Measurements from ENCODE around the gene ARTN. TPM values are rescaled to one million over a fixed set of nuclear protein-coding genes. Genes with fewer than 3 reads are reported as not detected.

The ARTN gene
- total RNA-seq, 1 donor from 2014 or later: not detected

GRCh38 chr1:43921022-43921421, 12.6 kb upstream of the ARTN start:
- H3K9ac ChIP-seq (ENCODE audit: low read depth in 1 of 3, low read length in 3 of 3): no peak overlapping the region
- peaks cover 14 to 20% (median 16%) of the 10 kb centered on the region in 3 donors for H3K36me3 ChIP-seq (ENCODE audit: control insufficient read depth in 3 of 3, insufficient read depth in 3 of 3, low read length in 3 of 3)
- no peak overlapping the region for H3K4me3 ChIP-seq (ENCODE audit: low read length in 3 of 3)
- H3K27me3 ChIP-seq (ENCODE audit: control insufficient read depth in 3 of 3, insufficient read depth in 3 of 3, low read length in 3 of 3): no peaks in the 10 kb centered on the region
- H3K27ac ChIP-seq (ENCODE audit: low read depth, low read length): no peak overlapping the region
- H3K9me3 ChIP-seq (ENCODE audit: control insufficient read depth in 3 of 3, low read length in 3 of 3): no peaks in the 10 kb centered on the region
- H3K4me1 ChIP-seq (ENCODE audit: control insufficient read depth in 3 of 3, insufficient read depth in 3 of 3, low read length in 3 of 3): no peaks in the 10 kb centered on the region

GRCh38 chr1:43924516-43924915, 9.1 kb upstream of the ARTN start:
- H3K9me3 ChIP-seq (ENCODE audit: control insufficient read depth in 3 of 3, low read length in 3 of 3): no peaks in the 10 kb centered on the region
- H3K9ac ChIP-seq (ENCODE audit: low read depth in 1 of 3, low read length in 3 of 3): no peak overlapping the region
- H3K4me3 ChIP-seq (ENCODE audit: low read length in 3 of 3): no peak overlapping the region
- peaks cover 14 to 25% (median 16%) of the 10 kb centered on the region in 3 donors for H3K36me3 ChIP-seq (ENCODE audit: control insufficient read depth in 3 of 3, insufficient read depth in 3 of 3, low read length in 3 of 3)
- no peaks in the 10 kb centered on the region for H3K4me1 ChIP-seq (ENCODE audit: control insufficient read depth in 3 of 3, insufficient read depth in 3 of 3, low read length in 3 of 3)
- no peak overlapping the region for H3K27ac ChIP-seq (ENCODE audit: low read depth, low read length)
- H3K27me3 ChIP-seq (ENCODE audit: control insufficient read depth in 3 of 3, insufficient read depth in 3 of 3, low read length in 3 of 3): no peaks in the 10 kb centered on the region

- Histone ChIP-seq H3K4me1 (ENCODE audit: control insufficient read depth in 3 of 3, insufficient read depth in 3 of 3, low read length in 3 of 3) (no peaks in the 10 kb centered on the region), H3K9ac (ENCODE audit: low read depth in 1 of 3, low read length in 3 of 3) (no peak overlapping the region), H3K9me3 (ENCODE audit: control insufficient read depth in 3 of 3, low read length in 3 of 3) (no peaks in the 10 kb centered on the region), H3K27me3 (ENCODE audit: control insufficient read depth in 3 of 3, insufficient read depth in 3 of 3, low read length in 3 of 3) (no peaks in the 10 kb centered on the region), H3K27ac (ENCODE audit: low read depth, low read length) (no peak overlapping the region), H3K36me3 (ENCODE audit: control insufficient read depth in 3 of 3, insufficient read depth in 3 of 3, low read length in 3 of 3) (peaks cover 18 to 31% (median 19%) of the 10 kb centered on the region in 3 donors), H3K4me3 (ENCODE audit: low read length in 3 of 3) (no peak overlapping the region)
These were observed 7.8 kb upstream of the ARTN start for GRCh38 chr1:43925846-43926245.

- H3K4me1 ChIP-seq (ENCODE audit: control insufficient read depth in 3 of 3, insufficient read depth in 3 of 3, low read length in 3 of 3): peaks cover 16 to 25% (median 24%) of the 10 kb centered on the region in 3 donors
- no peak overlapping the region for H3K4me3 ChIP-seq (ENCODE audit: low read length in 3 of 3)
- H3K9ac ChIP-seq (ENCODE audit: low read depth in 1 of 3, low read length in 3 of 3): no peak overlapping the region
- no peak overlapping the region for H3K27ac ChIP-seq (ENCODE audit: low read depth, low read length)
- H3K9me3 ChIP-seq (ENCODE audit: control insufficient read depth in 3 of 3, low read length in 3 of 3): no peaks in the 10 kb centered on the region
- peaks cover 0 to 3% (median 1%) of the 10 kb centered on the region in 3 donors for H3K27me3 ChIP-seq (ENCODE audit: control insufficient read depth in 3 of 3, insufficient read depth in 3 of 3, low read length in 3 of 3)
- peaks cover 8 to 20% (median 11%) of the 10 kb centered on the region in 3 donors for H3K36me3 ChIP-seq (ENCODE audit: control insufficient read depth in 3 of 3, insufficient read depth in 3 of 3, low read length in 3 of 3)
These were observed 3.2 kb upstream of the ARTN start for GRCh38 chr1:43930168-43930948.

GRCh38 chr1:43930949-43931275, 2.7 kb upstream of the ARTN start:
- Histone ChIP-seq H3K27me3 (ENCODE audit: control insufficient read depth in 3 of 3, insufficient read depth in 3 of 3, low read length in 3 of 3) (peaks cover 0 to 8% (median 7%) of the 10 kb centered on the region in 3 donors), H3K27ac (ENCODE audit: low read depth, low read length) (no peak overlapping the region), H3K4me3 (ENCODE audit: low read length in 3 of 3) (no peak overlapping the region), H3K4me1 (ENCODE audit: control insufficient read depth in 3 of 3, insufficient read depth in 3 of 3, low read length in 3 of 3) (peaks cover 16 to 30% (median 30%) of the 10 kb centered on the region in 3 donors), H3K36me3 (ENCODE audit: control insufficient read depth in 3 of 3, insufficient read depth in 3 of 3, low read length in 3 of 3) (peaks cover 3 to 15% (median 5%) of the 10 kb centered on the region in 3 donors), H3K9ac (ENCODE audit: low read depth in 1 of 3, low read length in 3 of 3) (no peak overlapping the region), H3K9me3 (ENCODE audit: control insufficient read depth in 3 of 3, low read length in 3 of 3) (no peaks in the 10 kb centered on the region)

- no peak overlapping the region for H3K27ac ChIP-seq (ENCODE audit: low read depth, low read length)
- H3K4me1 ChIP-seq (ENCODE audit: control insufficient read depth in 3 of 3, insufficient read depth in 3 of 3, low read length in 3 of 3): peaks cover 16 to 36% (median 33%) of the 10 kb centered on the region in 3 donors
These were observed 1.6 kb upstream of the ARTN start for GRCh38 chr1:43931711-43932660.

GRCh38 chr1:43932786-43933385, 715 bp upstream of the ARTN start:
- Histone ChIP-seq H3K4me1 (ENCODE audit: control insufficient read depth in 3 of 3, insufficient read depth in 3 of 3, low read length in 3 of 3) (peaks cover 16 to 36% (median 33%) of the 10 kb centered on the region in 3 donors), H3K36me3 (ENCODE audit: control insufficient read depth in 3 of 3, insufficient read depth in 3 of 3, low read length in 3 of 3) (peaks cover 3 to 10% (median 5%) of the 10 kb centered on the region in 3 donors), H3K27me3 (ENCODE audit: control insufficient read depth in 3 of 3, insufficient read depth in 3 of 3, low read length in 3 of 3) (peaks cover 0 to 9% (median 7%) of the 10 kb centered on the region in 3 donors), H3K27ac (ENCODE audit: low read depth, low read length) (no peak overlapping the region), H3K4me3 (ENCODE audit: low read length in 3 of 3) (peak overlapping the region; percentile 15 to 58 (median 30)), H3K9me3 (ENCODE audit: control insufficient read depth in 3 of 3, low read length in 3 of 3) (no peaks in the 10 kb centered on the region), H3K9ac (ENCODE audit: low read depth in 1 of 3, low read length in 3 of 3) (peak overlapping the region in 2 of 3 donors; percentile 20 to 66)

More at GRCh38 chr1:43931711-43932660, 1.6 kb upstream of the ARTN start:
- Histone ChIP-seq H3K36me3 (ENCODE audit: control insufficient read depth in 3 of 3, insufficient read depth in 3 of 3, low read length in 3 of 3) (peaks cover 3 to 10% (median 5%) of the 10 kb centered on the region in 3 donors), H3K9ac (ENCODE audit: low read depth in 1 of 3, low read length in 3 of 3) (no peak overlapping the region), H3K9me3 (ENCODE audit: control insufficient read depth in 3 of 3, low read length in 3 of 3) (no peaks in the 10 kb centered on the region), H3K27me3 (ENCODE audit: control insufficient read depth in 3 of 3, insufficient read depth in 3 of 3, low read length in 3 of 3) (peaks cover 0 to 9% (median 7%) of the 10 kb centered on the region in 3 donors), H3K4me3 (ENCODE audit: low read length in 3 of 3) (no peak overlapping the region)

GRCh38 chr1:43934101-43934985, 742 bp downstream of the ARTN start:
- H3K9me3 ChIP-seq (ENCODE audit: control insufficient read depth in 3 of 3, low read length in 3 of 3): no peaks in the 10 kb centered on the region
- H3K4me3 ChIP-seq (ENCODE audit: low read length in 3 of 3): peak overlapping the region; percentile 15 to 65 (median 23)
- H3K27ac ChIP-seq (ENCODE audit: low read depth, low read length): no peak overlapping the region
- peak overlapping the region in 2 of 3 donors; percentile 30 to 66 for H3K9ac ChIP-seq (ENCODE audit: low read depth in 1 of 3, low read length in 3 of 3)
- peaks cover 27 to 45% (median 43%) of the 10 kb centered on the region in 3 donors for H3K4me1 ChIP-seq (ENCODE audit: control insufficient read depth in 3 of 3, insufficient read depth in 3 of 3, low read length in 3 of 3)
- peaks cover 3 to 10% (median 5%) of the 10 kb centered on the region in 3 donors for H3K36me3 ChIP-seq (ENCODE audit: control insufficient read depth in 3 of 3, insufficient read depth in 3 of 3, low read length in 3 of 3)
- H3K27me3 ChIP-seq (ENCODE audit: control insufficient read depth in 3 of 3, insufficient read depth in 3 of 3, low read length in 3 of 3): peaks cover 0 to 9% (median 7%) of the 10 kb centered on the region in 3 donors

GRCh38 chr1:43934986-43935324, 1.4 kb downstream of the ARTN start:
- Histone ChIP-seq H3K27ac (ENCODE audit: low read depth, low read length) (no peak overlapping the region), H3K27me3 (ENCODE audit: control insufficient read depth in 3 of 3, insufficient read depth in 3 of 3, low read length in 3 of 3) (peaks cover 0 to 9% (median 7%) of the 10 kb centered on the region in 3 donors), H3K4me1 (ENCODE audit: control insufficient read depth in 3 of 3, insufficient read depth in 3 of 3, low read length in 3 of 3) (peaks cover 28 to 49% (median 45%) of the 10 kb centered on the region in 3 donors), H3K4me3 (ENCODE audit: low read length in 3 of 3) (no peak overlapping the region), H3K9ac (ENCODE audit: low read depth in 1 of 3, low read length in 3 of 3) (no peak overlapping the region), H3K9me3 (ENCODE audit: control insufficient read depth in 3 of 3, low read length in 3 of 3) (no peaks in the 10 kb centered on the region), H3K36me3 (ENCODE audit: control insufficient read depth in 3 of 3, insufficient read depth in 3 of 3, low read length in 3 of 3) (peaks cover 2 to 8% (median 3%) of the 10 kb centered on the region in 3 donors)
